SK-N-SH (cell line): ENCODE measurements around the gene CCDC167. TPM values are rescaled to one million over a fixed set of nuclear protein-coding genes. Genes with fewer than 3 reads are reported as not detected.

Source experiments
- CTCF ChIP-seq: fragments of 200-600 bp; sonication (generic); IDR thresholded peaks from 2 replicates; pipeline ENCODE4 v1.6.1; 2017; ENCODE audit warnings: antibody characterized with exemption, mild to moderate bottlenecking, moderate library complexity
- EP300 ChIP-seq, 2 experiments: IDR thresholded peaks; 2 replicates each; pipeline versions ENCODE4 v1.4.0 to v1.6.1; 2012; ENCODE audit warnings: borderline replicate concordance in 1 of 2, low read depth in 1 of 2, low read length in 1 of 2
- EZH2phosphoT487 ChIP-seq: fragments of 200-600 bp; sonication (generic); IDR thresholded peaks from 2 replicates; pipeline ENCODE4 v1.6.1; 2017; ENCODE audit warnings: low read depth, mixed run types, mild to moderate bottlenecking, antibody characterized with exemption, moderate library complexity, borderline replicate concordance
- FOSL2 ChIP-seq: IDR thresholded peaks from 2 replicates; pipeline ENCODE4 v1.4.0; 2012; ENCODE audit warnings: low read depth, mild to moderate bottlenecking, moderate library complexity, borderline replicate concordance
- FOXJ3 ChIP-seq: sonication (generic); formaldehyde crosslinking; IDR thresholded peaks from 2 replicates; pipeline ENCODE4 v1.5.1; 2020; ENCODE audit warnings: mild to moderate bottlenecking, missing genetic modification reagents
- GABPA ChIP-seq: IDR thresholded peaks from 2 replicates; pipeline ENCODE4 v1.4.0; 2012; ENCODE audit warnings: low read depth, mild to moderate bottlenecking
- GATA2 ChIP-seq: sonication (generic); formaldehyde crosslinking; IDR thresholded peaks from 2 replicates; pipeline ENCODE4 v1.5.0; 2020; ENCODE audit warnings: mild to moderate bottlenecking, missing genetic modification reagents
- JUND ChIP-seq: IDR thresholded peaks from 2 replicates; pipeline ENCODE4 v1.4.0; 2012
- MAX ChIP-seq: IDR thresholded peaks from 2 replicates; pipeline ENCODE4 v1.4.0; 2012; ENCODE audit warnings: low read depth
- MEF2A ChIP-seq: IDR thresholded peaks from 2 replicates; pipeline ENCODE4 v1.4.0; 2012; ENCODE audit warnings: low read depth, borderline replicate concordance
- MXI1 ChIP-seq: IDR thresholded peaks from 2 replicates; pipeline ENCODE4 v1.6.1; 2012; ENCODE audit warnings: mild to moderate bottlenecking, low read depth, low read length, improper control_type of control experiment
- NFIC ChIP-seq: IDR thresholded peaks from 2 replicates; pipeline ENCODE4 v1.4.0; 2012; ENCODE audit warnings: borderline replicate concordance
- POLR2AphosphoS5 ChIP-seq: IDR thresholded peaks from 2 replicates; pipeline ENCODE4 v1.6.1; 2012; ENCODE audit warnings: low read depth, low read length
- RAD21 ChIP-seq: IDR thresholded peaks from 2 replicates; pipeline ENCODE4 v1.6.1; 2012; ENCODE audit warnings: mild to moderate bottlenecking, low read length
- RFX5 ChIP-seq: IDR thresholded peaks from 2 replicates; pipeline ENCODE4 v1.6.1; 2012; ENCODE audit warnings: mild to moderate bottlenecking, improper control_type of control experiment, low read length
- RXRA ChIP-seq: IDR thresholded peaks from 2 replicates; pipeline ENCODE4 v1.4.0; 2012; ENCODE audit warnings: low read depth, mild to moderate bottlenecking, borderline replicate concordance
- SIN3A ChIP-seq: IDR thresholded peaks from 2 replicates; pipeline ENCODE4 v1.6.1; 2012; ENCODE audit warnings: low read depth, mild to moderate bottlenecking, low read length, moderate library complexity, borderline replicate concordance
- SMC3 ChIP-seq: IDR thresholded peaks from 2 replicates; pipeline ENCODE4 v1.6.1; 2012; ENCODE audit warnings: low read depth, low read length, improper control_type of control experiment
- TCF12 ChIP-seq: IDR thresholded peaks from 2 replicates; pipeline ENCODE4 v1.4.0; 2012
- TEAD4 ChIP-seq: IDR thresholded peaks from 2 replicates; pipeline ENCODE4 v1.4.0; 2012; ENCODE audit warnings: mild to moderate bottlenecking, borderline replicate concordance; ENCODE audit not compliant: insufficient read depth
- polyA plus RNA-seq, 3 experiments: library from polyadenylated mRNA; depleted of rRNA; stranded (reverse); fragments of >200 nt; gene quantifications; 2 replicates each; pipeline ENCODE4 v1.2.3, GENCODE V29; 2012
- TF ChIP-seq, protein P1 (sequence below): IDR thresholded peaks from 2 replicates; pipeline ENCODE4 v1.4.0; 2012; ENCODE audit warnings: low read depth, borderline replicate concordance
- TF ChIP-seq, protein P2 (sequence below): fragments of 150-350 bp; IDR thresholded peaks from 2 replicates; pipeline ENCODE4 v1.6.1; 2017; ENCODE audit warnings: antibody characterized with exemption, low read length, low read depth, borderline replicate concordance

Gene CCDC167
- polyA plus RNA-seq, 1 of the 3 experiments (the other 2 are of a cell fraction) = 49.1 TPM

DNA sequence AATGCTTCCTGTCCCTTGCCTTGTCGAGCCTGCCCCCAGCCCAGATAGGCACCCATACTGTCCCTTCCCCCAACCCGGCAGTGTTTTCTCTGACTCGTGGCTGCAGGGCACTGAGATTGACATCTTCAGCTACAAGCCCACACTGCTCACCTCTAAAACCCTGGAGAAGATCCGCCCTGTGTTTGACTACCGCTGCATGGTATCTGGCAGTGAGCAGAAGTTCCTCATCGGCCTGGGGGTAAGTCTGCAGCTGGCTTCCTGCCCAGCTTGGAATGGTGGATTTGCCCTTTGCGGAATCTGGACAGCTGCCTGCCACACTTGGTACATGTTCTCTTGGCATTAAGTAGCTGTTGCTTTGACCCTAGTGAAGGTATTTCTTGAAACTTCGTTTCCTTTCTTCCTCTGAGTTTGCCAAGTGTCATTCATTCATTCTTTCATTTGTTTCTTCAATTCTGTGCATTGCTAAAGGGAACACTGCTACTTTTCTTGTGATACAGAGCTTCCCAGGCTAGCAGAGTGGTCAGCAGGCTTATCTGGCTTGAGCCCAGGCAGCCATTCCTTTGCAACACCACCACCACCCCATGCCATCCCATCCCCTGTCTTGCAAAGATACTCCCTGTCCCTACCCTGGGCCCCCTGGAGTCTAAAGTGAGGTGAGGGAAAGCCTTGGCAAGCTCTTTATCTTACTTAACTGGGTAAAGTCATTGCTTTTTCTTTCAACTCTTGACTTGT, 26.2 kb downstream of the CCDC167 start (continued):
- TF ChIP-seq MEF2A (no peak), FOXJ3 (CRISPR knock-in tag) (peak; percentile 93), GATA2 (CRISPR knock-in tag) (peak; percentile 94), RXRA (no peak; the same call in 1 of the 2 replicates), EZH2phosphoT487 (no peak), MXI1 (peak; percentile 77; the same call in 1 of the 2 replicates), POLR2AphosphoS5 (no peak), JUND (no peak), NFIC (peak; percentile 89), SIN3A (0 out of 2 replicates have a peak, but pooled peaks have one; percentile 20), RAD21 (peak; percentile 35), EP300 (IDR thresholded peaks at IDR 0.05; ENCODE audit: borderline replicate concordance in 1 of 2, low read depth in 1 of 2, low read length in 1 of 2) (peak; percentile 23 to 85; a peak in 3 of 4 replicates), RFX5 (no peak; the same call in 1 of the 2 replicates), CTCF (no peak), TCF12 (peak; percentile 74), SMC3 (peak; percentile 29; the same call in 1 of the 2 replicates), MAX (peak; percentile 53; the same call in 1 of the 2 replicates), GABPA (no peak), TEAD4 (no peak), FOSL2 (no peak)
- TF ChIP-seq, protein P1, sequence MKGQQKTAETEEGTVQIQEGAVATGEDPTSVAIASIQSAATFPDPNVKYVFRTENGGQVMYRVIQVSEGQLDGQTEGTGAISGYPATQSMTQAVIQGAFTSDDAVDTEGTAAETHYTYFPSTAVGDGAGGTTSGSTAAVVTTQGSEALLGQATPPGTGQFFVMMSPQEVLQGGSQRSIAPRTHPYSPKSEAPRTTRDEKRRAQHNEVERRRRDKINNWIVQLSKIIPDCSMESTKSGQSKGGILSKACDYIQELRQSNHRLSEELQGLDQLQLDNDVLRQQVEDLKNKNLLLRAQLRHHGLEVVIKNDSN = no peak
- TF ChIP-seq, protein P2, sequence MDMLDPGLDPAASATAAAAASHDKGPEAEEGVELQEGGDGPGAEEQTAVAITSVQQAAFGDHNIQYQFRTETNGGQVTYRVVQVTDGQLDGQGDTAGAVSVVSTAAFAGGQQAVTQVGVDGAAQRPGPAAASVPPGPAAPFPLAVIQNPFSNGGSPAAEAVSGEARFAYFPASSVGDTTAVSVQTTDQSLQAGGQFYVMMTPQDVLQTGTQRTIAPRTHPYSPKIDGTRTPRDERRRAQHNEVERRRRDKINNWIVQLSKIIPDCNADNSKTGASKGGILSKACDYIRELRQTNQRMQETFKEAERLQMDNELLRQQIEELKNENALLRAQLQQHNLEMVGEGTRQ = no peak
